Left forelimb (tissue), 1 donor: Measurements from ENCODE around the gene PKDREJ.
A peak's percentile ranks its signal among the peaks of the same experiment; 100 is the strongest.
"Not testable (repeated sequence)": the region's sequence is repeated elsewhere in the genome, so short reads cannot be mapped to it uniquely, and the experiment has no call there.

ENCODE experiments used
- DNase-seq: peaks from one replicate; pipeline ENCODE4 v3.0.0-alpha.2; 2018; ENCODE audit warnings: low spot score

Gene PKDREJ

GRCh38 chr22:46288846-46289243, 25.7 kb upstream of the PKDREJ start:
- no peak for DNase-seq

GRCh38 chr22:46287873-46288751, 25.0 kb upstream of the PKDREJ start:
- DNase-seq, result no peak

- DNase-seq, result no peak
Measured at GRCh38 chr22:46286941-46287872, 24.1 kb upstream of the PKDREJ start.

GRCh38 chr22:46286006-46286405, 22.9 kb upstream of the PKDREJ start:
- no peak for DNase-seq

- DNase-seq, result no peak
Measured at GRCh38 chr22:46281866-46282678, 18.9 kb upstream of the PKDREJ start.

GRCh38 chr22:46280999-46281623, 18.0 kb upstream of the PKDREJ start:
- DNase-seq, result no peak

- DNase-seq, result no peak
Measured at GRCh38 chr22:46280063-46280817, 17.1 kb upstream of the PKDREJ start.

GRCh38 chr22:46278656-46279645, 15.8 kb upstream of the PKDREJ start:
- no peak for DNase-seq

- DNase-seq, result no peak
Measured at GRCh38 chr22:46276563-46276962, 13.4 kb upstream of the PKDREJ start.

GRCh38 chr22:46275455-46276122, 12.4 kb upstream of the PKDREJ start:
- DNase-seq, result no peak

GRCh38 chr22:46274381-46274780, 11.2 kb upstream of the PKDREJ start:
- DNase-seq, result no peak

- DNase-seq, result no peak
Measured at GRCh38 chr22:46273432-46274148, 10.4 kb upstream of the PKDREJ start.

GRCh38 chr22:46272762-46273431, 9.8 kb upstream of the PKDREJ start:
- DNase-seq, result no peak

- DNase-seq, result no peak
Measured at GRCh38 chr22:46272196-46272595, 9.1 kb upstream of the PKDREJ start.

- DNase-seq, result peak; percentile 36
Measured at GRCh38 chr22:46269564-46269963, 6.4 kb upstream of the PKDREJ start.

GRCh38 chr22:46267431-46268279, 4.5 kb upstream of the PKDREJ start, which contains the start of gene TTC38:
Gene TTC38, plus strand, starts transcription at chr22:46268008. Its CDS starts 32 bp downstream, at chr22:46268040.
- DNase-seq, result peak; percentile 93

GRCh38 chr22:46265627-46266026, 2.5 kb upstream of the PKDREJ start:
- DNase-seq, result not testable (repeated sequence)
